Immature natural killer cell (primary cell): ENCODE measurements around the gene ENTREP3. TPM values are rescaled to one million over a fixed set of nuclear protein-coding genes. Genes with fewer than 3 reads are reported as not detected.

ENCODE experiments used
- DNase-seq, 3 donors: peaks; one replicate each; pipeline ENCODE4 v3.0.0; 2022; ENCODE audit warnings: mixed read lengths in 1 of 3
- H3K27ac Mint-ChIP-seq, 6 donors: one replicate each; pipeline ENCODE4 v1.8.0; 2020; ENCODE audit warnings: mixed read lengths in 6 of 6, mild to moderate bottlenecking in 5 of 6, inconsistent platforms in 4 of 6, moderate library complexity in 3 of 6
- H3K27me3 Mint-ChIP-seq, 3 donors: one replicate each; pipeline ENCODE4 v1.8.0; 2020 to 2021; ENCODE audit warnings: low read depth in 3 of 3, mild to moderate bottlenecking in 3 of 3, mixed read lengths in 3 of 3, moderate library complexity in 3 of 3, inconsistent platforms in 1 of 3
- H3K36me3 Mint-ChIP-seq, 3 donors: one replicate each; pipeline ENCODE4 v1.8.0; 2020; ENCODE audit warnings: mixed read lengths in 3 of 3, inconsistent platforms in 2 of 3, mild to moderate bottlenecking in 2 of 3
- H3K4me1 Mint-ChIP-seq, 2 donors: one replicate each; pipeline ENCODE4 v1.8.0; 2020; ENCODE audit warnings: inconsistent platforms in 2 of 2, mild to moderate bottlenecking in 2 of 2, mixed read lengths in 2 of 2, moderate library complexity in 1 of 2
- H3K4me3 Mint-ChIP-seq, 5 donors: one replicate each; pipeline ENCODE4 v1.8.0; 2020; ENCODE audit warnings: mild to moderate bottlenecking in 5 of 5, mixed read lengths in 5 of 5, inconsistent platforms in 3 of 5, moderate library complexity in 3 of 5
- H3K9me3 Mint-ChIP-seq, 6 donors: one replicate each; pipeline ENCODE4 v1.8.0; 2020; ENCODE audit warnings: mild to moderate bottlenecking in 6 of 6, mixed read lengths in 6 of 6, inconsistent platforms in 4 of 6, moderate library complexity in 3 of 6
- polyA plus RNA-seq, 3 donors: library from polyadenylated mRNA; unstranded; fragments of 300-500 nt; fragmentation: Illumina TruSeq; gene quantifications; one replicate each; pipeline ENCODE4 v1.2.3, GENCODE V29; 2021

Gene ENTREP3
- polyA plus RNA-seq, 3 donors from 2014 or later = 0.64 to 1.3 (median 0.79) TPM

- no peaks in the 10 kb centered on the region for H3K36me3 Mint-ChIP-seq
- no peaks in the 10 kb centered on the region for H3K9me3 Mint-ChIP-seq
- no peak overlapping the region for H3K27ac Mint-ChIP-seq
- H3K4me1 Mint-ChIP-seq = peaks cover 19 to 28% of the 10 kb centered on the region in 2 donors
- DNase-seq = no peak
- peaks cover 9 to 12% (median 11%) of the 10 kb centered on the region in 3 donors for H3K27me3 Mint-ChIP-seq
- H3K4me3 Mint-ChIP-seq = no peak overlapping the region
These were observed 50.2 kb downstream of the ENTREP3 start for GRCh38 chr1:155205035-155205434.

- no peak for DNase-seq
- H3K27ac Mint-ChIP-seq = peak overlapping the region in 3 of 6 donors; percentile 23 to 72 (median 51)
- no peak overlapping the region for H3K4me3 Mint-ChIP-seq
- H3K27me3 Mint-ChIP-seq = peaks cover 4 to 5% (median 4%) of the 10 kb centered on the region in 3 donors
- H3K9me3 Mint-ChIP-seq = no peaks in the 10 kb centered on the region
- no peaks in the 10 kb centered on the region for H3K36me3 Mint-ChIP-seq
- H3K4me1 Mint-ChIP-seq = peaks cover 10 to 14% of the 10 kb centered on the region in 2 donors
These were observed 52.4 kb downstream of the ENTREP3 start for GRCh38 chr1:155202731-155203515.

GRCh38 chr1:155202198-155202597 lies 53.1 kb downstream of the ENTREP3 start:
- H3K27me3 Mint-ChIP-seq = peaks cover 4 to 5% (median 4%) of the 10 kb centered on the region in 3 donors
- no peak overlapping the region for H3K27ac Mint-ChIP-seq
- no peaks in the 10 kb centered on the region for H3K9me3 Mint-ChIP-seq
- H3K4me1 Mint-ChIP-seq = peaks cover 5 to 7% of the 10 kb centered on the region in 2 donors
- DNase-seq = no peak
- H3K4me3 Mint-ChIP-seq = no peak overlapping the region
- H3K36me3 Mint-ChIP-seq = no peaks in the 10 kb centered on the region

GRCh38 chr1:155200920-155201319 lies 54.4 kb downstream of the ENTREP3 start:
- no peaks in the 10 kb centered on the region for H3K9me3 Mint-ChIP-seq
- peaks cover under 1 to 3% (median 2%) of the 10 kb centered on the region in 3 donors for H3K27me3 Mint-ChIP-seq
- H3K4me1 Mint-ChIP-seq = peaks cover 0 to 2% of the 10 kb centered on the region in 2 donors
- DNase-seq = no peak
- no peaks in the 10 kb centered on the region for H3K36me3 Mint-ChIP-seq
- H3K4me3 Mint-ChIP-seq = no peak overlapping the region
- H3K27ac Mint-ChIP-seq = no peak overlapping the region

GRCh38 chr1:155199792-155200191 lies 55.5 kb downstream of the ENTREP3 start:
- H3K4me3 Mint-ChIP-seq = no peak overlapping the region
- no peak for DNase-seq
- no peak overlapping the region for H3K27ac Mint-ChIP-seq
- peaks cover under 1 to 4% of the 10 kb centered on the region in 2 donors for H3K4me1 Mint-ChIP-seq
- no peaks in the 10 kb centered on the region for H3K36me3 Mint-ChIP-seq
- H3K9me3 Mint-ChIP-seq = no peaks in the 10 kb centered on the region
- H3K27me3 Mint-ChIP-seq = peaks cover 1 to 3% (median 2%) of the 10 kb centered on the region in 3 donors

GRCh38 chr1:155198547-155198906 lies 56.8 kb downstream of the ENTREP3 start:
- Mint-ChIP-seq H3K4me1 (peaks cover 13 to 15% of the 10 kb centered on the region in 2 donors), H3K27me3 (peaks cover 6 to 15% (median 11%) of the 10 kb centered on the region in 3 donors), H3K36me3 (no peaks in the 10 kb centered on the region), H3K4me3 (no peak overlapping the region), H3K9me3 (no peaks in the 10 kb centered on the region), H3K27ac (no peak overlapping the region)
- no peak for DNase-seq

- H3K27me3 Mint-ChIP-seq = peaks cover 9 to 16% (median 14%) of the 10 kb centered on the region in 3 donors
- no peak overlapping the region for H3K4me3 Mint-ChIP-seq
- DNase-seq = no peak
- H3K36me3 Mint-ChIP-seq = no peaks in the 10 kb centered on the region
- H3K4me1 Mint-ChIP-seq = peaks cover 17 to 20% of the 10 kb centered on the region in 2 donors
- peak overlapping the region in 1 of 6 donors; percentile 46 for H3K27ac Mint-ChIP-seq
- no peaks in the 10 kb centered on the region for H3K9me3 Mint-ChIP-seq
These were observed 57.3 kb downstream of the ENTREP3 start for GRCh38 chr1:155197901-155198546.

Other genes with a start within 250 kb of the ENTREP3 start
- gene DCST2, start 221.7 kb downstream of the ENTREP3 start, polyA plus RNA-seq = not detected
- not detected for gene DCST1, start 221.7 kb downstream of the ENTREP3 start, polyA plus RNA-seq
- gene ADAM15, start 204.2 kb downstream of the ENTREP3 start, polyA plus RNA-seq = 10 to 100 TPM; 10.4 to 27.1 (median 24.3) TPM
- gene EFNA4, start 191.7 kb downstream of the ENTREP3 start, polyA plus RNA-seq = 1 to 10 TPM; 1.1 to 3.0 (median 2.6) TPM
- gene EFNA3, start 176.6 kb downstream of the ENTREP3 start, polyA plus RNA-seq = 1 to 10 TPM in 1 of 3 donors, under 1 TPM in 2; 0.70 to 2.3 (median 0.94) TPM
- gene EFNA1, start 127.6 kb downstream of the ENTREP3 start, polyA plus RNA-seq = 1 to 10 TPM in 2 of 3 donors, under 1 TPM in 1; 0.64 to 4.0 (median 1.1) TPM
- gene SLC50A1, start 119.6 kb downstream of the ENTREP3 start, polyA plus RNA-seq = 100 to 1,000 TPM in 1 of 3 donors, 10 to 100 TPM in 2; 59.5 to 120 (median 93.0) TPM
- 100 to 1,000 TPM; 103 to 274 (median 126) TPM for gene DPM3, start 115.0 kb downstream of the ENTREP3 start, polyA plus RNA-seq
- 100 to 1,000 TPM; 396 to 465 (median 435) TPM for gene KRTCAP2, start 82.2 kb downstream of the ENTREP3 start, polyA plus RNA-seq
- under 1 TPM in 1 of 3 donors, not detected in 2; 0.43 TPM for gene TRIM46, start 81.6 kb downstream of the ENTREP3 start, polyA plus RNA-seq
- 1 to 10 TPM in 2 of 3 donors, not detected in 1; 1.3 to 1.8 TPM for gene THBS3, start 47.6 kb downstream of the ENTREP3 start, polyA plus RNA-seq
- gene MTX1, start 46.8 kb downstream of the ENTREP3 start, polyA plus RNA-seq = 10 to 100 TPM; 51.1 to 62.6 (median 55.1) TPM
- 100 to 1,000 TPM; 101 to 182 (median 140) TPM for gene SCAMP3, start 6.9 kb upstream of the ENTREP3 start, polyA plus RNA-seq
- gene CLK2, start 18.0 kb upstream of the ENTREP3 start, polyA plus RNA-seq = 10 to 100 TPM in 1 of 3 donors, 1 to 10 TPM in 2; 5.8 to 15.6 (median 6.2) TPM
- gene HCN3, start 22.0 kb upstream of the ENTREP3 start, polyA plus RNA-seq = under 1 TPM in 1 of 3 donors, not detected in 2; 0.52 TPM
- gene PKLR, start 46.0 kb upstream of the ENTREP3 start, polyA plus RNA-seq = not detected
- gene FDPS, start 53.4 kb upstream of the ENTREP3 start, polyA plus RNA-seq = 100 to 1,000 TPM; 173 to 279 (median 206) TPM
- gene RUSC1, start 65.4 kb upstream of the ENTREP3 start, polyA plus RNA-seq = 10 to 100 TPM in 2 of 3 donors, 1 to 10 TPM in 1; 9.2 to 21.3 (median 18.1) TPM